PC-9 (cell line): Measurements from ENCODE around the gene TRAPPC12. TPM values are rescaled to one million over a fixed set of nuclear protein-coding genes. Genes with fewer than 3 reads are reported as not detected.
"Not testable (repeated sequence)": the region's sequence is repeated elsewhere in the genome, so short reads cannot be mapped to it uniquely, and the experiment has no call there.

Source experiments
- BruUV-seq: library from RNA; stranded (reverse); fragments of 400-500 nt; replicated peaks from 2 replicates; lab custom pipeline; 2021; lab: Mats Ljungman, UMichigan
- CTCF ChIA-PET: fragments of 300-600 bp; sonication (Branson Sonifier 250); formaldehyde crosslinking; loops from one replicate; lab custom pipeline; 2022; ENCODE audit warnings: antibody characterized with exemption; lab: Charles Lee
- POLR2A ChIA-PET: fragments of 300-600 bp; sonication (Branson Sonifier 250); formaldehyde crosslinking; loops from one replicate; lab custom pipeline; 2022; ENCODE audit warnings: antibody characterized with exemption; ENCODE audit not compliant: unreplicated experiment; lab: Charles Lee
- DNase-seq, 2 experiments: peaks; one replicate each; pipeline versions ENCODE4 v3.0.0 to v3.0.0-alpha.2; 2015 to 2022; ENCODE audit warnings: mixed read lengths in 1 of 2
- H2AFZ ChIP-seq: fragments of 200-600 bp; sonication (generic); 2 replicates; pipeline ENCODE4 v1.8.1; 2017; ENCODE audit warnings: antibody characterized with exemption
- H3F3A ChIP-seq: fragments of 200-600 bp; sonication (generic); 2 replicates; pipeline ENCODE4 v1.8.1; 2017; ENCODE audit warnings: antibody characterized with exemption, mild to moderate bottlenecking, low read depth; ENCODE audit not compliant: insufficient read depth
- H3K27ac ChIP-seq: fragments of 200-600 bp; sonication (generic); 2 replicates; pipeline ENCODE4 v1.6.1; 2016; ENCODE audit warnings: mixed run types
- H3K27me3 ChIP-seq: fragments of 200-600 bp; sonication (generic); 2 replicates; pipeline ENCODE4 v1.6.1; 2016; ENCODE audit warnings: low read depth, mixed run types; ENCODE audit not compliant: insufficient read depth
- H3K36me3 ChIP-seq: fragments of 200-600 bp; sonication (generic); 2 replicates; pipeline ENCODE4 v1.6.1; 2016; ENCODE audit warnings: low read depth, mixed run types
- H3K4me1 ChIP-seq: fragments of 200-600 bp; sonication (generic); replicated peaks from 2 replicates; pipeline ENCODE4 v1.6.1; 2016; ENCODE audit warnings: mixed run types; ENCODE audit not compliant: insufficient read depth
- H3K4me2 ChIP-seq: fragments of 200-600 bp; sonication (generic); 2 replicates; pipeline ENCODE4 v1.6.1; 2017; ENCODE audit warnings: mixed run types
- H3K4me3 ChIP-seq: fragments of 200-600 bp; sonication (generic); 2 replicates; pipeline ENCODE4 v1.6.1; 2016; ENCODE audit warnings: mixed run types
- H3K79me2 ChIP-seq: fragments of 200-600 bp; sonication (generic); 2 replicates; pipeline ENCODE4 v1.6.1; 2017; ENCODE audit warnings: low read depth, mixed run types
- H3K9me2 ChIP-seq: fragments of 200-600 bp; sonication (generic); 2 replicates; pipeline ENCODE4 v1.8.1; 2017; ENCODE audit warnings: mild to moderate bottlenecking; ENCODE audit not compliant: insufficient read depth
- H3K9me3 ChIP-seq: fragments of 200-600 bp; sonication (generic); 2 replicates; pipeline ENCODE4 v1.8.1; 2016; ENCODE audit warnings: low read depth; ENCODE audit not compliant: insufficient read depth
- H4K20me1 ChIP-seq: fragments of 200-600 bp; sonication (generic); 2 replicates; pipeline ENCODE4 v1.8.1; 2017; ENCODE audit not compliant: insufficient read depth
- EZH2 ChIP-seq: fragments of 200-600 bp; sonication (generic); IDR thresholded peaks from 2 replicates; pipeline ENCODE4 v1.8.0; 2017; ENCODE audit warnings: antibody characterized with exemption, low read depth
- intact Hi-C: fragments of 100-400 bp; cut with micrococcal nuclease; formaldehyde crosslinking; loops from one replicate; pipeline ENCODE4 v1.10.0; 2022; ENCODE audit not compliant: unreplicated experiment
- total RNA-seq: library from RNA; stranded (reverse); gene quantifications from 2 replicates; pipeline ENCODE4 v1.2.3, GENCODE V29; 2021
- TF ChIP-seq, protein P1 (sequence below): fragments of 200-600 bp; sonication (generic); conservative IDR thresholded peaks from 2 replicates; pipeline ENCODE4 v1.6.1; 2017; ENCODE audit warnings: mixed run types, antibody characterized with exemption, mild to moderate bottlenecking, moderate library complexity

Gene TRAPPC12
- total RNA-seq, 1 experiment from 2014 or later: 69.3 TPM

DNA sequence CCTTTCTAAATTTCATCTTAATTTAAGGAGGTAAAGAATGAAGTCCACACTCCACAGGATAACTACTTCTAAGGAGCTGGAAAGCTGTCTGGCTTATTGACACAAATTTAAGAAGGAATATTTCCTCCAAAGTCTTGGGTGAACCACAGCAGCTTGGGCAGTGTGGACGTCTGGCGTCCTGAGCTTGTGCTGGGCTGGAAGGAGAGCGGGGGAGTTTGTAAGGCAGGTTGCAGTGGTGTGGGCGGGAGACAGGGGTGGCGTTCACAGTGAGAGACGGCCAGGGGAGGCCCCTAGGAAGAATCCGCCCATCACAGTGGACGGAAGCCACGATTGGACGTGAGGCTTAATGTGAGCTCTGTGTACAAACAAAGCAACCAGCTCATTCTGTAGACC is 114.1 kb downstream of the TRAPPC12 start:
- Histone ChIP-seq H3K36me3 (peaks cover 1% of the 10 kb centered on the region; the same call in 1 of the 2 replicates), H3K4me2 (no peak overlapping the region), H3K4me3 (no peak overlapping the region), H3K4me1 (no peaks in the 10 kb centered on the region), H2AFZ (no peak overlapping the region), H3K27me3 (no peaks in the 10 kb centered on the region), H3K9me2 (no peaks in the 10 kb centered on the region), H3K27ac (no peak overlapping the region), H4K20me1 (no peaks in the 10 kb centered on the region), H3F3A (no peaks in the 10 kb centered on the region), H3K79me2 (no peaks in the 10 kb centered on the region), H3K9me3 (no peaks in the 10 kb centered on the region)
- no peak for DNase-seq
- ChIA-PET CTCF (no interaction called here), POLR2A (interaction anchor here (0.5 kb wide), 1 partner anchor 90 kb away, joined by 3 read pairs; no protein-coding TSS in a partner anchor)
- BruUV-seq: no TSS peak
- TF ChIP-seq, protein P1, sequence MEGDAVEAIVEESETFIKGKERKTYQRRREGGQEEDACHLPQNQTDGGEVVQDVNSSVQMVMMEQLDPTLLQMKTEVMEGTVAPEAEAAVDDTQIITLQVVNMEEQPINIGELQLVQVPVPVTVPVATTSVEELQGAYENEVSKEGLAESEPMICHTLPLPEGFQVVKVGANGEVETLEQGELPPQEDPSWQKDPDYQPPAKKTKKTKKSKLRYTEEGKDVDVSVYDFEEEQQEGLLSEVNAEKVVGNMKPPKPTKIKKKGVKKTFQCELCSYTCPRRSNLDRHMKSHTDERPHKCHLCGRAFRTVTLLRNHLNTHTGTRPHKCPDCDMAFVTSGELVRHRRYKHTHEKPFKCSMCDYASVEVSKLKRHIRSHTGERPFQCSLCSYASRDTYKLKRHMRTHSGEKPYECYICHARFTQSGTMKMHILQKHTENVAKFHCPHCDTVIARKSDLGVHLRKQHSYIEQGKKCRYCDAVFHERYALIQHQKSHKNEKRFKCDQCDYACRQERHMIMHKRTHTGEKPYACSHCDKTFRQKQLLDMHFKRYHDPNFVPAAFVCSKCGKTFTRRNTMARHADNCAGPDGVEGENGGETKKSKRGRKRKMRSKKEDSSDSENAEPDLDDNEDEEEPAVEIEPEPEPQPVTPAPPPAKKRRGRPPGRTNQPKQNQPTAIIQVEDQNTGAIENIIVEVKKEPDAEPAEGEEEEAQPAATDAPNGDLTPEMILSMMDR: no peak
- TF ChIP-seq EZH2: no peak
- intact Hi-C loops: no loop called here

DNA sequence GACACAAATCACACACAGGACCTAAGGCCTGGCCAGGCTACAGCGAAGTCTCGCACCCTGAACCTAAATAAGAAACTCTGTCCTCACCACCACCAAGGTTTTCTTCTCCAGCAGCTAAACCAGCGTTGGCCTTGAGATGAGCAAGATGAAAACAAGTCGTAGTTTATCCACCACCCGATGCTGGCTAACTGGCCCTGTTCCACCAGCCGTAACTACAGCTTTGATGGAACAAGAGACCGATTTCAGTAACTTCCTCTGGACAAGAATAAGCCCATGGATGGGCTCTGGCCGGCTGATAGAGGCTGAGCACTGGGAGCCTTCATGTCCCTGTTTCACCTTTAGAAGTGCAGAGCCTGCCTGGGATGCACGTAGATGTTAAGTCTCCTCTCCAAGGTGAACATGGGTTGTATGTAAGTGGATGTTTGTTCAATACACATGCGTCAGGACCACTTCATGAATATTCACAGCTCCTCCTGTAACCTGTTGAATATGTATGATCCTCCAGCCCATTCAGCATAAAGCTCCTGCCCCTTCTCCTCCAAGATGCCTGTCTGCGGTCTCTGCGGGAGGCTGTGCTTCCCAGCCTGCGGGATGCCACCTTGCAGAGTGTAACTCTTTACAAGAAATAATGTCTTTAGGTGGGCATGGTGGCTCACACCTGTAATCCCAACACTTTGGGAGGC is 115.6 kb downstream of the TRAPPC12 start:
- no peak overlapping the region for H3K4me3 ChIP-seq
- H3K27ac ChIP-seq: no peak overlapping the region
- H3K4me2 ChIP-seq: no peak overlapping the region
- no peaks in the 10 kb centered on the region for H3K27me3 ChIP-seq
- no peaks in the 10 kb centered on the region for H3K4me1 ChIP-seq
- H3F3A ChIP-seq: no peaks in the 10 kb centered on the region
- ChIA-PET CTCF (no interaction called here), POLR2A (no interaction called here)
- intact Hi-C loops: no loop called here
- H2AFZ ChIP-seq: no peak overlapping the region
- H3K36me3 ChIP-seq: peaks cover 10% of the 10 kb centered on the region; the same call in 1 of the 2 replicates
- H3K9me3 ChIP-seq: no peaks in the 10 kb centered on the region
- TF ChIP-seq, protein P1: no peak
- no peak for TF ChIP-seq EZH2
- DNase-seq: no peak
- no peaks in the 10 kb centered on the region for H3K9me2 ChIP-seq
- no TSS peak for BruUV-seq
- no peaks in the 10 kb centered on the region for H4K20me1 ChIP-seq
- no peaks in the 10 kb centered on the region for H3K79me2 ChIP-seq

DNA sequence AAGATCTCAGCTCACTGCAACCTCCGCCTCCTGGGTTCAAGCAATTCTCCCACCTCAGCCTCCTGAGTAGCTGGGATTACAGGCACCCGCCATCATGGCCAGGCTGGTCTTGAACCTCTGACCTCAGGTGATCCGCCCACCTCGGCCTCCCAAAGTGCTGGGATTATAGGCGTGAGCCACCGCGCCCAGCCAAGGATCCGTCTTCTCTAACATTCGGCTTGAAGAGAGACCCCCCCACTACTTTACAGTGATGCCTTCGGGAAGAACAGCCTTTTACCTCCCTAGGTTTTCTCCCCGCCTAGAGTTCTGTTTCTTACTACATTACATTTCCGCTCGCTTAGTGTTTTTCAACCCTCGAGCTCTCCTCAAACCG is 117.2 kb downstream of the TRAPPC12 start:
- CTCF ChIA-PET, H3K36me3 ChIP-seq, H3K27me3 ChIP-seq, DNase-seq, H3K4me1 ChIP-seq, H3K9me2 ChIP-seq, H3K27ac ChIP-seq, BruUV-seq, H4K20me1 ChIP-seq, intact Hi-C loops, H3K4me2 ChIP-seq, H3F3A ChIP-seq, POLR2A ChIA-PET, H3K4me3 ChIP-seq, H2AFZ ChIP-seq, H3K9me3 ChIP-seq, H3K79me2 ChIP-seq: not testable (repeated sequence)
